ENCODE data around the gene ZNF335. TPM values are rescaled to one million over a fixed set of nuclear protein-coding genes. Genes with fewer than 3 reads are reported as not detected.

Gene ZNF335
- total and polyA plus RNA-seq, 2 of the 8 experiments (the other 6 are each of a cell fraction or from before 2014, with no cell fraction given), result 12.4 to 14.6 TPM

GRCh38 chr20:45937765-45938164 lies 34.2 kb downstream of the ZNF335 start:
- Histone ChIP-seq H3K18ac (ENCODE audit: extremely low read depth, low read length) (no peak overlapping the region), H3K79me1 (ENCODE audit: low read depth, low read length) (no peaks in the 10 kb centered on the region; the same call in 1 of the 2 replicates), H3K36me3 (ENCODE audit: control insufficient read depth in 2 of 4, insufficient read depth in 4 of 4, low read length in 3 of 4) (peaks cover 8 to 35% (median 28%) of the 10 kb centered on the region in 4 experiments; a peak in 7 of 8 replicates), H3K4ac (replicated peaks; ENCODE audit: insufficient read length, low read depth, low read length) (no peak overlapping the region), H3K27ac (ENCODE audit: low read depth, low read length) (no peak overlapping the region), H3K27me3 (replicated peaks in 1 of 4; ENCODE audit: control insufficient read depth in 3 of 4, extremely low read depth in 1 of 4, insufficient read depth in 3 of 4, low read length in 3 of 4) (no peaks in the 10 kb centered on the region), H3K4me2 (ENCODE audit: insufficient read depth in 1 of 2, low read depth in 2 of 2, low read length in 2 of 2) (peak overlapping the region in 1 of 2 experiments; percentile 41; a peak in 1 of 4 replicates), H3K79me2 (ENCODE audit: control insufficient read depth in 1 of 2, insufficient read depth in 2 of 2, low read length in 2 of 2) (peaks cover 0 to 22% of the 10 kb centered on the region in 2 experiments; a peak in 2 of 4 replicates), H2BK20ac (ENCODE audit: low read length) (no peak overlapping the region), H2AK5ac (ENCODE audit: low read depth, low read length) (no peak overlapping the region), H3K23ac (ENCODE audit: insufficient read length) (no peak overlapping the region), H4K8ac (ENCODE audit: extremely low read depth, insufficient read depth, low read length) (no peak overlapping the region), H3K4me3 (ENCODE audit: extremely low read depth in 1 of 4, insufficient read depth in 2 of 4, low read depth in 3 of 4, low read length in 4 of 4) (no peak overlapping the region), H3K4me1 (replicated peaks in 1 of 4; ENCODE audit: control insufficient read depth in 3 of 4, insufficient read depth in 4 of 4, low read length in 3 of 4) (peaks cover 5 to 31% (median 14%) of the 10 kb centered on the region in 4 experiments), H3K9ac (replicated peaks in 1 of 4; ENCODE audit: extremely low read depth in 1 of 4, low read depth in 3 of 4, low read length in 3 of 4) (no peak overlapping the region), H2BK15ac (ENCODE audit: low read length) (no peak overlapping the region), H2BK120ac (replicated peaks; ENCODE audit: low read depth, low read length) (no peak overlapping the region), H4K91ac (replicated peaks; ENCODE audit: insufficient read length, low read length) (peak overlapping the region; percentile 5), H3K23me2 (ENCODE audit: low read depth, low read length) (peaks cover 3% of the 10 kb centered on the region; the same call in 1 of the 2 replicates), H2AFZ (ENCODE audit: low read length) (no peak overlapping the region), H4K20me1 (replicated peaks in 1 of 2; ENCODE audit: control insufficient read depth in 1 of 2, insufficient read depth in 2 of 2, low read length in 2 of 2) (peaks cover 0 to under 1% of the 10 kb centered on the region in 2 experiments), H2BK12ac (ENCODE audit: low read depth, low read length) (no peak overlapping the region; the same call in 1 of the 2 replicates), H2BK5ac (ENCODE audit: low read depth, low read length) (peak overlapping the region; percentile 84; the same call in 1 of the 2 replicates), H4K5ac (ENCODE audit: insufficient read length, low read depth, low read length) (no peak overlapping the region), H3K14ac (ENCODE audit: insufficient read length) (no peak overlapping the region), H3K9me3 (ENCODE audit: insufficient read depth in 2 of 2, low read depth in 1 of 2, low read length in 1 of 2) (no peaks in the 10 kb centered on the region), H3K56ac (replicated peaks; ENCODE audit: insufficient read length, low read depth, low read length) (no peak overlapping the region)
- CTCF ChIA-PET (ENCODE audit: partially characterized antibody), result interaction anchor here (1.0 to 3.6 kb wide), 8 partner anchors 11 to 138 kb away, joined by 3 to 17 read pairs (median 10); partner anchors contain the start of genes CTSA and NEURL2
- DNase-seq (ENCODE audit: low read depth in 1 of 2, low spot score in 2 of 2) (no peak), FAIRE-seq (no peak)
- WGBS, 2 experiments (ENCODE audit: extremely low coverage in 1 of 2, insufficient coverage in 1 of 2, insufficient read length in 1 of 2, insufficient replicate concordance in 2 of 2, low coverage in 1 of 2, low lambda C conversion rate in 2 of 2, missing lambda C conversion rate in 1 of 2), result 93% methylated on average over 2 of the region's 2 CpGs; no CpG with 5 or more reads in 1 of the 2 experiments
- TF ChIP-seq HDAC2 (IDR thresholded peaks at IDR 0.05; ENCODE audit: borderline replicate concordance in 1 of 2, low read depth in 2 of 2, low read length in 2 of 2) (no peak), RBBP5 (IDR thresholded peaks at IDR 0.05; ENCODE audit: borderline replicate concordance, low read depth, low read length) (no peak), MAX (IDR thresholded peaks at IDR 0.05) (no peak), ATF3 (IDR thresholded peaks at IDR 0.05; ENCODE audit: insufficient read depth, low read depth, low read length) (no peak)
- POLR2A ChIA-PET (ENCODE audit: partially characterized antibody), result interaction anchor here (0.9 to 18.4 kb wide), 16 partner anchors 11 to 125 kb away, joined by 3 to 283 read pairs (median 5); partner anchors contain the start of genes CTSA, NEURL2, PLTP and SNX21

Data from H1 (cell line).